Stimulated activated CD4-positive, alpha-beta T cell treated with anti-CD3 and anti-CD28 coated beads, Interleukin-2, amount 100 ng/mL, for 48 hours (primary cell): ENCODE data around the gene ATP5MG.
"Not testable (repeated sequence)": the region's sequence is repeated elsewhere in the genome, so short reads cannot be mapped to it uniquely, and the experiment has no call there.

ENCODE experiments used
- DNase-seq, 2 donors: peaks; one replicate each; pipeline ENCODE4 v3.0.0-alpha.2; 2020

Gene ATP5MG

GRCh38 chr11:118410055-118410745 is 8.8 kb downstream of the ATP5MG start:
- no peak for DNase-seq

GRCh38 chr11:118411530-118411929 is 10.1 kb downstream of the ATP5MG start:
- DNase-seq: no peak

- no peak for DNase-seq
Observed at GRCh38 chr11:118412921-118413320, 11.5 kb downstream of the ATP5MG start.

GRCh38 chr11:118415062-118415738 is 13.8 kb downstream of the ATP5MG start:
- no peak for DNase-seq

GRCh38 chr11:118415739-118416068 is 14.3 kb downstream of the ATP5MG start:
- no peak for DNase-seq

- DNase-seq: not testable (repeated sequence)
Observed at GRCh38 chr11:118416900-118417299, 15.5 kb downstream of the ATP5MG start.

- DNase-seq: no peak
Observed at GRCh38 chr11:118417801-118418200, 16.4 kb downstream of the ATP5MG start.

GRCh38 chr11:118418766-118419165 is 17.4 kb downstream of the ATP5MG start:
- no peak for DNase-seq

- no peak for DNase-seq
Observed at GRCh38 chr11:118427707-118428106, 26.3 kb downstream of the ATP5MG start.

- no peak for DNase-seq
Observed at GRCh38 chr11:118430956-118431355, 29.6 kb downstream of the ATP5MG start.

GRCh38 chr11:118434123-118434552 is 32.7 kb downstream of the ATP5MG start:
- no peak for DNase-seq

GRCh38 chr11:118434553-118435289 is 33.3 kb downstream of the ATP5MG start:
- peak in 1 of 2 donors; percentile 37 for DNase-seq

GRCh38 chr11:118435290-118435892 is 34.0 kb downstream of the ATP5MG start:
- DNase-seq: peak; percentile 42 to 45

- peak; percentile 96 to 97 for DNase-seq
Observed at GRCh38 chr11:118435893-118436624, 34.7 kb downstream of the ATP5MG start, which contains the start of gene KMT2A. Gene KMT2A (plus strand): TSS chr11:118436492. CDS start chr11:118436513, 21 bp downstream.

GRCh38 chr11:118436639-118437207 is 35.3 kb downstream of the ATP5MG start:
- DNase-seq: peak in 1 of 2 donors; percentile 24

GRCh38 chr11:118437208-118438125 is 36.1 kb downstream of the ATP5MG start:
- peak; percentile 16 to 34 for DNase-seq

GRCh38 chr11:118438314-118438931 is 37.0 kb downstream of the ATP5MG start:
- DNase-seq: peak in 1 of 2 donors; percentile 28

- no peak for DNase-seq
Observed at GRCh38 chr11:118439646-118440045, 38.2 kb downstream of the ATP5MG start.

- DNase-seq: no peak
Observed at GRCh38 chr11:118441770-118442275, 40.4 kb downstream of the ATP5MG start.

GRCh38 chr11:118442301-118442700 is 40.9 kb downstream of the ATP5MG start:
- no peak for DNase-seq
